HG02885 (cell line): ENCODE data around the gene FBXO38.

Experiments
- ATAC-seq: cut with Tn5 transposase; IDR thresholded peaks from one replicate; pipeline ENCODE4 v1.9.1; 2021; ENCODE audit warnings: mild to moderate bottlenecking; ENCODE audit not compliant: unreplicated experiment, poor library complexity

Gene FBXO38, protein sequence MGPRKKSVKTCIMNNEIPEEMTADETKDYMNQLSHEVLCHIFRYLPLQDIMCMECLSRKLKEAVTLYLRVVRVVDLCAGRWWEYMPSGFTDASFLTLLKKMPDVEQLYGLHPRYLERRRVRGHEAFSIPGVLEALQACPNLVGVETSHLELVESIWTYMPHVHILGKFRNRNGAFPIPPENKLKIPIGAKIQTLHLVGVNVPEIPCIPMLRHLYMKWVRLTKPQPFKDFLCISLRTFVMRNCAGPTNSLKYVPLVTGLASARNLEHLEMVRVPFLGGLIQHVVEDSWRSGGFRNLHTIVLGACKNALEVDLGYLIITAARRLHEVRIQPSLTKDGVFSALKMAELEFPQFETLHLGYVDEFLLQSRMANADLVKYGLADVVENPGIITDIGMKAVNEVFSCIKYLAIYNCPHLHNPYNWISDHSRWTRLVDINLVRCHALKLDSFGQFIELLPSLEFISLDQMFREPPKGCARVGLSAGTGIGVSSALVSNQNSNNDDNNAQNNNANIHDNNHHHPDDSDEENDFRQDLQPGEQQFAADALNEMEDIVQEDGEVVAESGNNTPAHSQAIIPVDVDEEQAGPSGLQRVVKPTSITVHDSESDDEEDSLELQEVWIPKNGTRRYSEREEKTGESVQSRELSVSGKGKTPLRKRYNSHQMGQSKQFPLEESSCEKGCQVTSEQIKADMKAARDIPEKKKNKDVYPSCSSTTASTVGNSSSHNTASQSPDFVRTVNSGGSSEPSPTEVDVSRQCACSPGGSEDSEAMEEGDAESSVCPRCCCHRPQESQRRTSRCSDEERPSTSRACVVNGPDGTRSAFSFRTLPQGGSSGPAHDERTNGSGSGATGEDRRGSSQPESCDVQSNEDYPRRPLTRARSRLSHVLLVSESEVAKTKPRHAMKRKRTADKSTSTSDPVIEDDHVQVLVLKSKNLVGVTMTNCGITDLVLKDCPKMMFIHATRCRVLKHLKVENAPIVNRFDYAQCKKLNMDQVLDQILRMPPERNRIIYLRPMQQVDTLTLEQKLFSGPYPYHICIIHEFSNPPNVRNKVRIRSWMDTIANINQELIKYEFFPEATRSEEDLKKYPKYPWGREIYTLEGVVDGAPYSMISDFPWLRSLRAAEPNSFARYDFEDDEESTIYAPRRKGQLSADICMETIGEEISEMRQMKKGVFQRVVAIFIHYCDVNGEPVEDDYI

GRCh38 chr5:148383564-148384379 lies at the start of gene FBXO38:
Gene FBXO38, plus strand, starts transcription at chr5:148383958. Its CDS starts 10,819 bp downstream, at chr5:148394777.
- ATAC-seq: peak; percentile 97

- ATAC-seq: no peak
Measured at GRCh38 chr5:148335259-148335658, 48.5 kb upstream of the FBXO38 start, which contains the start of gene SPINK9. Gene SPINK9, plus strand, starts transcription at chr5:148335559. Its CDS starts 55 bp downstream, at chr5:148335614.

- no peak for ATAC-seq
Measured at GRCh38 chr5:148336704-148337435, 46.9 kb upstream of the FBXO38 start.

DNA sequence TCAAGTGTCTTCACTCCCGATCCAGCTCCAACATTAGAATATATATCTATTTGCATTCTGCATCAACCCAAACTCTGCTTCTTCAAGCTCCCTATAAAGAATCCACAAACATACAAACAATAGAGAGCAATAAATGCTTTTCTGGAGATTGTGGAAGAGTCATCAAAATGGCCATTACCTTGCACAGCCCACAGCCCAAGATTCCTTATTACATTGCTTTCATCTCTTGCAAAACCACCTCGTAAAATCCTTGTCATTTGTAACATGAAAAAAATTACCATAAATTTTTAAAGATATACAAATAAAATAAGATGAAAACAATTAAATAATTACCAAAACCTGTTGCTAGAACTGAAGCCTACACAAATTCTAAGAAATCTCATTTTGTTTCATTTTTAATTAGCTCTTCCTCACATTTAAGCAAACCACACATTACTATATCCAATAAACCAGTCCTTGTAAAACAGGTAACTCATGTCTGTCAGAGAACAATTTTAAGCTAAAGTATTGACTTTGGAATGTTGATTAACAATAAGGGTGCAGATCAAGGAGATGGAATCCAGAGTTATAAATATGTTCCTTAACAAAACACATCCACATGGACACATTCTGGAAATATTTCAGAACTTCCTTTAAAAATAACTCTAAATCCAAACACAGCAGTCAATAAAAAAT lies 41.2 kb upstream of the FBXO38 start:
- no peak for ATAC-seq

- ATAC-seq: no peak
Measured at GRCh38 chr5:148343046-148343407, 40.7 kb upstream of the FBXO38 start.

DNA sequence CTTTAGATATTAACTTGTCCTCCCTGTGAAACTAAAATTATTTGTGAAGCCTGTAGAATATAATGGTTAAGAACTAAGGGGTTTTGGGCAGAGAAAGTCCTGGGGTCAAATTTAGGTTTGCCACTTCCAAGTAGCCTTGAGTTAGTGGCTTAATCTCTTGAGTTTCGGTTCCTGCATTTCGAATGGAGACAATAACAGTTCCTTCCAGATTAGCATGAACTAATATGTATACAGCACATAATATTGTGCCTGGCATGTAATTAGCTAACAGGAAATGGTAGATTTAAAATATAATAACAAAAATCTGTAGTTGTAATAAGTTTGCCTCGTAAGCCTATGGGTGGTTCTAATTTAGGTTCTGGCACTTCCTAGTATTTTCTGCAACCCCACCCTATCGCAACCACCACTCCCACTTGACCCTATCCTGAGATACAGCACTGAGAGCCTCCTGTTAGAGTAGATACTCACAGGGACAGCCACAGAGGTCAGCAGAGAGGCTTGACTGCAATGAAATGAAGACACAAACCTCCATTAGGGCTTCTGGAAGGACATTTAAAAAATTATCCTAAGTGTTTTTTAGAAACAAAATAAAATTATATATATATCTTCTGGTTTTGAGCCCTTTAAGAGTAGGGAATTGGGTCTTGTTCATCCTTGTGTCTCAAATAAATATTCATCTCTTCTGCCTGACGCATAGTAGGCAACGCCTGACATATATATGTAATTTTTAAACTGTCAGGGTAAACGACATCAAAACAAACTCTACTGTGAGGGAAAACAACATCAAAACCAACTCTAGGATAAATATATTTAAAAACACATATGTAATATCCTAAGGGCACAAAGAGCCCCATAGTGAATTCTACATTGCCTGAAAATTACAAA lies 39.9 kb upstream of the FBXO38 start:
- ATAC-seq: no peak

DNA sequence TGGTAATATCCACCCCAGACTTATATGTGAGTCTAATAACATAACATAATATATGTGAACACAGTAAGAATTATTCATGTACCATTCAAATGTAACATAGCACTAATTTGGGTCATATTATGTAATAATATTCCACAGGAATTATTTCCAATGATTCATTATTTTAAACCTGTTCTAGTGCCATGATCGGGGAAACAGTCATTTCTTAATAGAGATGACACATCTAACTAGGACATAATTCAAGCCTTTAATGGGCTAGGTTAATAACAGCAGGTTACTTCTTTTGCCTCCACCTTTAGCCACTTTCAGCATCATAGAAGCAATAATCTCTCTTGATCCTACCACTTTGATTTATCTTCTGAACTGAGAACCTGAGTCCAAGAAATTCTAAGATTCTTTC lies 36.1 kb upstream of the FBXO38 start:
- no peak for ATAC-seq

DNA sequence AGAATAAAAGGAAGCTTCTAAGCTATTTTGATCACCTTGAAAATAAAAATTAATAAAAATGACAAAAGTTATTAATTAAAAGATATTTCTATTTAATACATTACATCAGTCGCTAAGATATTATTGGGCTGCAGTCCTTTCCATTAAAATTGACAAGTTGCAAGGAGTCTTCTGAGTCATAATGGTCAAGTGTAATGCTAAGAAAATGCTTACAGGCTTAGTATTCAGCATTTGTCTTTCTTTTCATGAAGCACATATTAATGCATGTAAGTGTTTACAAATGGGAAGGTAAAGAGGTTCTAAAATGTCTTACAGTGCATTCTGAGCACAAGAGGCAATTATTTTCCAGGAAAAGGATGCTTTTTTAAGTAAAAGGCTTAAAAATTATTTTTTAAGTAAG lies 31.1 kb upstream of the FBXO38 start:
- ATAC-seq: no peak

DNA sequence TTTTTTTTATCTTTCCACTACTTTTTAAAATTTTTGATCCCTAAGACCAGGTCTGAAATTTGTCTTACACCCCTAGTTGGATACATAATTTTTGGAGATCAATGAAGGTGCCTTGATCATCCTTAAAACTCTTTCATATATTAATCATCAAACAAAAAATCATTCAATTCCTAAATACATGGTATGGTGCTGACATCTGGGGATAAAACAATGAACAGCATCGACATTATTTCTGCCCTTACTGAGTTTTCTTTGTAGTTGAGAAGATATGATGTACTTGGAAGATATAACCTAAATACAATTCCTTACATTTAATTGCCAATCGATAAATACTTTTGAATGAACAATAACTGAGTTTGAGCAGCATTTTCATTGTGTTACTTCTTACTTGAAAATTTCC lies 30.1 kb upstream of the FBXO38 start:
- no peak for ATAC-seq

DNA sequence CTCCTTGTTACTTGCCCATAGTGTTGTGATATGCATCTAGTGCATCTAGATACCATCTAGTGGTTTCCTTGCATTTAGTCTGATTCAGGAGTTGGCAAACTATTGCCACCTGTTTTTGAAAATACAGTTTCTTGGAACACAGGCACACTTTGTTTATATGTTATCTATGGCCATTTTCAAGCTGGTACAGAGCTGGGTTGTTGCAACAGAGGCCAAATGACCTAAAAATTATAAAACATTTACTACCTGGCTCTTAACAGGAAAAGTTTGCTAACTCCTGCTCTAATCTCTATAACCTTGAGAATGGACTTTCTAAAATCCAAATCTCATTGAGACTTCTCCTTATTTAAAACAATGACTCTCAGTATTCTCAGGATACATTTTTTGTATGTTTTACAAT lies 19.4 kb upstream of the FBXO38 start:
- ATAC-seq: no peak

DNA sequence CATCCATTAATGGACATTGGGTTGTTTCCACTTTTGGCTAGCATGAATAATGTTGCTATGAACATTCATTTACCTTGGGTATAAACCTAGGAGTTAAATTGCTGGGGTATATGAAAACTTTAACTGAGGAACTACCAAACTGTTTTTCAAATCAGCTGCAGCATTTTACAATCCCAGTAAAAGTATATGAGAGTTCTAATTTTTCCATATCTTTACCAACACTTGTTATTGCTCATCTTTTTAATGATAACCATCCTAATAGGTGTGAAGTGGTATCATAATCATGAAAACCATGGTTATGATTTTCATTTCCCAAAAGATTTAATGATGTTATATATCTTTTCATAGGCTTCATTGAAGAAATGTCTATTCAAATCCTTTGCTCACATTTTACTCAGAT lies 15.5 kb upstream of the FBXO38 start:
- ATAC-seq: no peak

DNA sequence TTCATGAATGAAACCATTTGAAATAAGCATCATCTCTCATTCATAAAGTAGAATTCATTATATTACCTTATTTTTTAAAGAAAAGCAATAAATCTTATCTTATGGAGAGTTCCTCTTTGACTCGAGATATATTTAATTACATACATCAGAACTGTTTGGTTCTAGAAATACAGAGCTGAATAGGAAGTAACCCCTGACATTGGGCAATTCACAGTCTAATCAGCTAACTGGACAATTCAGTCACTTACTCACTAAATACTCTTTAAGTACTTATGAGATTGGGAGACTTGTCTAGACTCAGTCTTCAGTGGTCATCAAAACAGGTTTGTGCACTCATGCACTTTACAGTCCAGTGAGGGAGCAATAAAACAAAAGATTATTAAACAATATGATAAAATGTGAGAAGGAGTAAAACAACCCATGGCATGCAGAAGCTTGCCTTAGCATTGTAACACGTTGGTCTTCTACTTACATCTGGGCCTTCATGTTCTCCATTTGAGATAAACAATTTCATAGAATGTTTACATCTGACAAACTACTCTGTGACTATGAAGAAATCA lies 11.5 kb upstream of the FBXO38 start:
- no peak for ATAC-seq

DNA sequence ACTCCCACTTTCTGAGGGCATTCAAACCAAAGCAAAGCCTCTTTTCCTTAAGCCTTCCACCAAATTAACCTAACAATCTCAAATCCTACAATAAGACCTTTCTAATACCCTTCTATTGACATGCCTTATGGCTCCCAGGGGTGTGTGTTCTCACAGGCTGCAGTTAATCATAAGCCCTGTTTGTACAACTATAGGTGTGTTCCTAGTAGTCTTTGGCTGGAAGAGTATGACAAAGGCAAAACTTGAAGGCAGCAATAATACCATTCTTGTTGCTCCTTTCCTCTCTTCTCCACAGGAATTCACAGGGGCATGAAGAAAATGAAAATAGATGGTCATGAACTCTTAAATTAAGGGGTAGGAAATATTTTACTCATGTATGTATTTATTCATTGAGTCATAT lies 10.9 kb upstream of the FBXO38 start:
- ATAC-seq: no peak

DNA sequence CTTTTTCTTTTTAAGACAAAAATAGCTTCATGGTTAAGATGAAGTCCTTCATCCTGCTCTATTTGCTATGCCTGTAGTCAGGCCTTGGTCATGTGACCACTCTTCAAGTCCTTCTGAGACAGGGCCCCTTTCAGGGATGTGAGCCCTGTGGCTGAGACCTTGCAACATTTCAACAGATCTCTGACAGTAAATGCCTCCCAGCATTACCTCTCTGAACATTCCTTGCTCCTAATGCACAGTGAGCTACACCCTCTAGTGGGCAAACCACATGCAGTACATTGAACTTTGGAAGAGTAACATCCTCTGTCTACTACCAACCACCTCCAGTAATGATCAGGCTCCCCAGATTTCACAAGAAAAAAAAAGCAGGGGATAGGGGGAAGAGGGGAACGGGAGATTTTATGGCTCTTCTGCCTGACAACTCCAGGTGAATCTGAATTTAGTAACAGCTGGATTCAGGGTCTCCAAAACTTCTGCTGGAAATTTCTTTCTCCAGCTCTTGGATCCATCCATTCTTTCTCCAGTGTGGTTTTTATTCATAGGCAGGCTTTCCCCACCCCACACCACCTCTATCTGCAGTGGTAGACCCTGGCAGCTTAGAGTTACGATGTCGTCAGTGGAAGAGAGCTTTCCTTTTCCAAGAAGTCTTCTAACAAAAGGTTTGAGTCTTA lies 8.9 kb upstream of the FBXO38 start:
- ATAC-seq: peak; percentile 89

GRCh38 chr5:148376198-148376597 lies 7.6 kb upstream of the FBXO38 start:
- ATAC-seq: no peak

GRCh38 chr5:148378670-148379069 lies 5.1 kb upstream of the FBXO38 start:
- ATAC-seq: no peak

DNA sequence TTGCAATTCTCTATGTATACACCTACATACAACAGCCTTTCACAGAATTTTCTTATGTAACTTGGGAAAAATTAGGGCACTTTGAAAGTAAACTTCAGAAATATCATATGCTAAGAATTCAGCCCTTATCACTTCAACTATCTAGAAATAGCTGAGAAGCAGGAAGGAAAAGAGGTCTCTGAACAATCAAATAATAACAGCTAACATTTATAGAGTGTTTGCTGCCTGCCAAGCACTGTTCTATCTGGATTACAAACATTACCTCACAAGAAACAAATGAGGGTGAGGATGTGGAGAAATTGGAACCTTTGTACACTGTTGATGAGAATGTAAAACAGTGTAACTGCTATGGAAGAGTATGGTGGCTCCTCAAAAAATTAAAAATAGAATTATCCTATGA lies 4.4 kb upstream of the FBXO38 start:
- no peak for ATAC-seq
